ENCODE measurements around the gene RIMBP2.

- TF ChIP-seq CTCF (IDR thresholded peaks at IDR 0.05; ENCODE audit: low read length) (no peak), EZH2 (optimal IDR thresholded peaks at IDR 0.05; ENCODE audit: low read depth, low read length) (no peak)
Observed at GRCh38 chr12:130435826-130436225, 280.3 kb downstream of the RIMBP2 start.
